GM20000 (cell line): ENCODE measurements around the gene DMWD.
"Not testable (repeated sequence)": the region's sequence is repeated elsewhere in the genome, so short reads cannot be mapped to it uniquely, and the experiment has no call there.

Source experiments
- DNase-seq: peaks from one replicate; pipeline ENCODE4 v3.0.0; 2012; ENCODE audit warnings: low spot score
- CTCF ChIP-seq: IDR thresholded peaks from 2 replicates; pipeline ENCODE4 v1.5.1; 2012; ENCODE audit warnings: mild to moderate bottlenecking, control low read depth; ENCODE audit errors: extremely low read depth, missing control alignments

Gene DMWD

GRCh38 chr19:45805719-45806118 lies 13.1 kb upstream of the DMWD start:
- no peak for DNase-seq
- no peak for TF ChIP-seq CTCF

- TF ChIP-seq CTCF: no peak
- no peak for DNase-seq
Measured at GRCh38 chr19:45804959-45805230, 12.2 kb upstream of the DMWD start.

- DNase-seq: no peak
- TF ChIP-seq CTCF: no peak
Measured at GRCh38 chr19:45804140-45804958, 11.7 kb upstream of the DMWD start.

GRCh38 chr19:45801603-45802175 lies 9.0 kb upstream of the DMWD start:
- TF ChIP-seq CTCF: no peak
- no peak for DNase-seq

- TF ChIP-seq CTCF: no peak
Measured at GRCh38 chr19:45800070-45800553, 7.5 kb upstream of the DMWD start.

GRCh38 chr19:45799541-45799940 lies 6.9 kb upstream of the DMWD start:
- DNase-seq: not testable (repeated sequence)

More at GRCh38 chr19:45800070-45800553, 7.5 kb upstream of the DMWD start:
- no peak for DNase-seq

GRCh38 chr19:45798995-45799517 lies 6.4 kb upstream of the DMWD start:
- DNase-seq: peak; percentile 78
- TF ChIP-seq CTCF: peak; percentile 90
